Measurements from ENCODE around the gene AMACR.

DNA sequence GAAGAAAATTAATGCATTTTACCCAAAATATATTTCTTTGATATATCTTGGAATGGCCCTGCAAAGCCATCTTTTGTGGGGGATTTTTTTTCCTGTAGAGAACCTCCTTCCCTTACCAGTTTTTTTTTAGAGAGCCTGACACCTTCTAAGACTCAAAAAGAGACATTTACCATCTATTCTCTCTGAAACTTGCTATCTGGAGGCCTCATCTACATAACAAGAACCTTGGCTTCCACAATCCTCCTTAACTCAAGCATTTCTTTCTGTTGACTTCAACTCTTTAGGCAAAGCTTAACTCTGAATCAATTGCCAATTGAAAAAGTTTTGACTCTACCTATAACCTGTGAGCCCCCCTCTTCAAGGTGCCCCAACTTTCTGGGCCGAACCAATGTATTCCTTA is 29.5 kb downstream of the AMACR start:
- TF ChIP-seq CTCF (conservative IDR thresholded peaks at IDR 0.05; ENCODE audit: low read depth, low read length) (no peak), EZH2 (IDR thresholded peaks at IDR 0.05; ENCODE audit: low read length, unreplicated experiment) (no peak), EZH2phosphoT487 (IDR thresholded peaks at IDR 0.05; ENCODE audit: borderline replicate concordance, low read length) (no peak)

Data from PC-3 (cell line).